Fibroblast of pulmonary artery (primary cell): ENCODE measurements around the gene MS4A5.
"Not testable (repeated sequence)": the region's sequence is repeated elsewhere in the genome, so short reads cannot be mapped to it uniquely, and the experiment has no call there.

ENCODE experiments used
- DNase-seq: peaks from one replicate; pipeline ENCODE4 v3.0.0-alpha.2; 2010; ENCODE audit warnings: low read depth
- H3K4me3 ChIP-seq: replicated peaks from 2 replicates; pipeline ENCODE4 v1.5.1; 2011; ENCODE audit warnings: low read depth, mild to moderate bottlenecking, control low read depth, low read length, moderate library complexity
- CTCF ChIP-seq: IDR thresholded peaks from 2 replicates; pipeline ENCODE4 v1.5.1; 2011; ENCODE audit warnings: mild to moderate bottlenecking, control low read depth, low read length, inconsistent platforms; ENCODE audit errors: missing control alignments

The MS4A5 gene

DNA sequence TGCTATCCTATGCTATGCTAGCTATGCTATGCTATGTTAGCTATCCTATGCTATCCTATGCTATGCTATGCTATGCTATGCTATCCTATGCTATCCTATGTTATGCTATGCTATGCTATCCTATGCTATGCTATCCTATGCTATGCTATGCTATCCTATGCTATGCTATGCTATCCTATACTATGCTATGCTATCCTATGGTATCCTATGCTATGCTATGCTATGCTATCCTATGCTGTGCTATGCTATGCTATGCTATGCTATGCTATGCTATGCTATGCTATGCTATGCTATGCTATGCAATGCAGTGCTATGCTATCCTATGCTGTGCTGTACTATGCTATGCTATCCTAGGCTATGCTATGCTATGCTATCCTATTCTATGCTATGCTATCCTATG is 17.7 kb downstream of the MS4A5 start:
- H3K4me3 ChIP-seq, result no peak overlapping the region
- TF ChIP-seq CTCF, result no peak

DNA sequence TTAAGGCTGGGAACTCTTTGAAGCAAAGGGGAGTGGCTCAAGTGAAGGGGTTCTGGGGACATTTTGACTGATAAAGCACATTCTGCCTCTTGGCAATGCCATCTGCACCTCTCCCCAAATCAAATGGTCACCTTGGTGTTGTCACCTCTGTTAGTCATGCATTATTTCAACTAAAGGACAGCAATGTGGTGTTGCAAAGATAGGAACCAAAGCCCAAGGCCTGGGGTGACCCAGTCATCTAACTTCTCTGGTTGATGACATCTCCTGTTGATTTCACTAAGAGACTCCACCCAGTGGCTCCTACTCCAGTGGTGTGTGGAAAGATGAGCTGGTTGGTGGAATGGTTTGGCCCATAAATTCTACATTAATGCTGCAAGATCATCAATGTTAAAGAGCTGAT is 18.5 kb downstream of the MS4A5 start:
- no peak for DNase-seq
- no peak for TF ChIP-seq CTCF
- no peak overlapping the region for H3K4me3 ChIP-seq

More for the DNA sequence above, 17.7 kb downstream of the MS4A5 start:
- DNase-seq, result no peak

DNA sequence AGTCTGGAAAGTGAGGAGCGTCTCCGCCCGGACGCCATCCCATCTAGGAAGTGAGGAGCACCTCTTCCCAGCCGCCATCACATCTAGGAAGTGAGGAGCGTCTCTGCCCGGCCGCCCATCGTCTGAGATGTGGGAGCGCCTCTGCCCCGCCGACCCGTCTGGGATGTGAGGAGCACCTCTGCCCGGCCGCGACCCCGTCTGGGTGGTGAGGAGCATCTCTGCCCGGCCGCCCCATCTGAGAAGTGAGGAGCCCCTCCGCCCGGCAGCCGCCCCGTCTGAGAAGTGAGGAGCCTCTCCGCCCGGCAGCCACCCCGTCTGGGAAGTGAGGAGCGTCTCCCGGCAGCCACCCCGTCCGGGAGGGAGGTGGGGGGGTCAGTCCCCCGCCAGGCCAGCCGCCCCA is 21.8 kb downstream of the MS4A5 start:
- H3K4me3 ChIP-seq, DNase-seq: not testable (repeated sequence)

- no peak overlapping the region for H3K4me3 ChIP-seq
- DNase-seq, result no peak
- TF ChIP-seq CTCF, result no peak
Measured at GRCh38 chr11:60454212-60454611, 24.8 kb downstream of the MS4A5 start.

- no peak for TF ChIP-seq CTCF
- no peak for DNase-seq
- H3K4me3 ChIP-seq, result no peak within 1 kb of the TSS
Measured at GRCh38 chr11:60455531-60456042, 26.2 kb downstream of the MS4A5 start, which contains the start of gene MS4A1. Gene MS4A1, plus strand, starts transcription at chr11:60455847. Its CDS starts 6,528 bp downstream, at chr11:60462375.

- no peak for DNase-seq
- H3K4me3 ChIP-seq, result no peak overlapping the region
Measured at GRCh38 chr11:60457576-60457975, 28.2 kb downstream of the MS4A5 start.

GRCh38 chr11:60459345-60459744 is 30.0 kb downstream of the MS4A5 start:
- DNase-seq, result no peak
- no peak overlapping the region for H3K4me3 ChIP-seq
- TF ChIP-seq CTCF, result no peak

More at GRCh38 chr11:60457576-60457975, 28.2 kb downstream of the MS4A5 start:
- TF ChIP-seq CTCF, result no peak
